GM18909 (cell line): Measurements from ENCODE around the gene TCP11L2.

Experiments used
- ATAC-seq: cut with Tn5 transposase; IDR thresholded peaks from one replicate; pipeline ENCODE4 v1.9.1; 2021; ENCODE audit warnings: mild to moderate bottlenecking; ENCODE audit not compliant: unreplicated experiment, poor library complexity

Gene TCP11L2

DNA sequence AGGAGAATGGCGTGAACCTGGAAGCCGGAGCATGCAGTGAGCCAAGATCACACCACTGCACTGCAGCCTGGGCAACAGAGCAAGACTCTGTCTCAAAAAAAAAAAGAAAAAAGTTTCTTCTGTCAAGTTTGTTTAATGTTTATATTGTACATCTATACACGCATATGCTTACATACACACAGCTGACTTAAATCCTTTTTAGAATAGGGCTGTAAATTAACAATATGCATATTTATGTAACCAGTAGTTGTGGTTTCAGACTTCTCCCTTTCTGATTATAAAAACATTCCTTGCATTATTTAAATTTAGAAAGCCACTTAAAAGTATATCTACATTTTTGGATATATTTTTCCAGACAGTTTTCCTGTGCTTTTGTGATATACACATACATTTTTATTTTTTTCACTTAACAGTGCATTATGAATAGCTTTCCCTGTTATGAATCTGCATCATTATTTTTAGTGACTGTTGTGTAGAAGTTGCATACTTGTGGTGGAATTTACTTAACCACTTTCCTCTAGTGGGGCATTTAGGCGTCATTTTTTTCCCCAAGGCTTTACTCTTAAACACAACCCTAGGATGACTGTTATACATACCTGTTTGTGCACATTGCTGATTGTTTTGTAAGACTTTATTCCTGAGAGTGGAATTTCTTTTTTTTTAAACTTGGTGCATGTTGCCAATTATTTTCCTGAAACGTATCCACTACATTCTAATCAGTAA, 84.4 kb downstream of the TCP11L2 start:
- no peak for ATAC-seq

- no peak for ATAC-seq
Measured at GRCh38 chr12:106387848-106388377, 85.4 kb downstream of the TCP11L2 start.

- no peak for ATAC-seq
Measured at GRCh38 chr12:106389151-106389550, 86.6 kb downstream of the TCP11L2 start.

DNA sequence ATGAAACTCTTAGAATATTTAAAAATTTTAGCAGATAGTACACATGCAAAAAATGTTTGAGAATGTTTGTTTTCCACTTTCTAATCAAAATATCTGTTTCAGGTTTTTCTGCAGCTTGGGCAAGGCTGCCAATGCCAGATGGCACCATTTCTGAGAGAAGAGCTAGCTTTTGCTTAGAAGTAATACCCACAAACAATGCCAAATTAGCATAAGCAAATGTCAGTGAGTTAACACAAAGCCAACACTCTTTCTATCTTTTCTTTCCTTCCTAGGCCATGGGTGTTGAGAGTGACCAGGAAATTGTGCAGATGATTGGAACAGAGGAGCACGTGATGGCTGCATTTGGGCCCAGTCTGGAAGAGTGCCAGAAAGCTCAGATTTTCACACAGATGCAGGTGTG, 90.2 kb downstream of the TCP11L2 start:
- ATAC-seq, result no peak
